Mesenchymal stem cell (in vitro differentiated cells and primary cell): ENCODE results near the gene ALDH7A1.
"Not testable (repeated sequence)": the region's sequence is repeated elsewhere in the genome, so short reads cannot be mapped to it uniquely, and the experiment has no call there.

Source experiments
- DNase-seq: peaks from one replicate; pipeline ENCODE4 v3.0.0-alpha.2; 2013
- H2AFZ ChIP-seq: one replicate; pipeline ENCODE4 v1.6.1; 2013; ENCODE audit warnings: low read depth, mild to moderate bottlenecking, control low read depth, inconsistent platforms, low read length, moderate library complexity
- H2AK5ac ChIP-seq: 2 replicates; pipeline ENCODE4 v1.6.1; 2013; ENCODE audit warnings: low read length, moderate library complexity, mild to moderate bottlenecking, inconsistent platforms; ENCODE audit not compliant: severe bottlenecking
- H2BK120ac ChIP-seq: one replicate; pipeline ENCODE4 v1.6.1; 2013; ENCODE audit warnings: low read depth, mild to moderate bottlenecking, inconsistent platforms, low read length, moderate library complexity
- H2BK12ac ChIP-seq, 2 experiments: one replicate each; pipeline ENCODE4 v1.6.1; 2013; ENCODE audit warnings: inconsistent platforms in 2 of 2, low read length in 2 of 2, mild to moderate bottlenecking in 2 of 2, moderate library complexity in 2 of 2, control low read depth in 1 of 2
- H2BK15ac ChIP-seq: one replicate; pipeline ENCODE4 v1.6.1; 2013; ENCODE audit warnings: mild to moderate bottlenecking, low read depth, inconsistent platforms; ENCODE audit not compliant: poor library complexity, severe bottlenecking
- H2BK5ac ChIP-seq: 2 replicates; pipeline ENCODE4 v1.6.1; 2013; ENCODE audit warnings: low read depth, mild to moderate bottlenecking, low read length, control low read depth, inconsistent platforms; ENCODE audit not compliant: poor library complexity, severe bottlenecking
- H3K14ac ChIP-seq, 2 experiments: one replicate each; pipeline ENCODE4 v1.6.1; 2013; ENCODE audit warnings: inconsistent platforms in 2 of 2, low read length in 2 of 2, control low read depth in 1 of 2, mild to moderate bottlenecking in 1 of 2, moderate library complexity in 1 of 2
- H3K18ac ChIP-seq, 2 experiments: one replicate each; pipeline ENCODE4 v1.6.1; 2013; ENCODE audit warnings: inconsistent platforms in 2 of 2, low read length in 2 of 2, control low read depth in 1 of 2, low read depth in 1 of 2, mild to moderate bottlenecking in 1 of 2
- H3K23ac ChIP-seq, 2 experiments: one replicate each; pipeline ENCODE4 v1.6.1; 2013; ENCODE audit warnings: inconsistent platforms in 2 of 2, low read length in 2 of 2, mild to moderate bottlenecking in 2 of 2, moderate library complexity in 2 of 2, control low read depth in 1 of 2
- H3K27ac ChIP-seq: 2 replicates; pipeline ENCODE4 v1.5.1; 2013; ENCODE audit warnings: mild to moderate bottlenecking, moderate library complexity, low read length, control low read depth, inconsistent platforms; ENCODE audit not compliant: poor library complexity, severe bottlenecking
- H3K27me3 ChIP-seq, 2 experiments: 2 replicates each; pipeline versions ENCODE4 v1.6.1 to v1.7.0; 2013; ENCODE audit warnings: low read length in 2 of 2, mild to moderate bottlenecking in 2 of 2, moderate library complexity in 2 of 2, control low read depth in 1 of 2, inconsistent platforms in 1 of 2; ENCODE audit not compliant: control insufficient read depth in 1 of 2, insufficient read depth in 1 of 2
- H3K36me3 ChIP-seq, 2 experiments: 2 replicates each; pipeline versions ENCODE4 v1.6.1 to v1.7.0; 2013; ENCODE audit warnings: low read length in 2 of 2, control low read depth in 1 of 2, inconsistent platforms in 1 of 2, low read depth in 1 of 2, mild to moderate bottlenecking in 1 of 2; ENCODE audit not compliant: insufficient read depth in 2 of 2, control insufficient read depth in 1 of 2
- H3K4ac ChIP-seq, 2 experiments: one replicate each; pipeline ENCODE4 v1.6.1; 2013; ENCODE audit warnings: inconsistent platforms in 2 of 2, low read length in 2 of 2, mild to moderate bottlenecking in 2 of 2, moderate library complexity in 2 of 2, control low read depth in 1 of 2, low read depth in 1 of 2
- H3K4me1 ChIP-seq: 2 replicates; pipeline ENCODE4 v1.6.1; 2013; ENCODE audit warnings: low read depth, low read length, control low read depth; ENCODE audit not compliant: control insufficient read depth, insufficient read depth
- H3K4me2 ChIP-seq: 2 replicates; pipeline ENCODE4 v1.6.1; 2013; ENCODE audit warnings: low read length, mild to moderate bottlenecking, inconsistent platforms; ENCODE audit not compliant: poor library complexity, severe bottlenecking
- H3K4me3 ChIP-seq, 2 experiments: 2 replicates each; pipeline versions ENCODE4 v1.5.1 to v1.7.0; 2013; ENCODE audit warnings: low read length in 2 of 2, mild to moderate bottlenecking in 2 of 2, control low read depth in 1 of 2, low read depth in 1 of 2; ENCODE audit not compliant: insufficient read depth in 1 of 2
- H3K79me1 ChIP-seq: replicated peaks from 2 replicates; pipeline ENCODE4 v1.6.1; 2013; ENCODE audit warnings: mild to moderate bottlenecking, control low read depth, low read length, inconsistent platforms; ENCODE audit not compliant: poor library complexity, severe bottlenecking
- H3K9ac ChIP-seq: 2 replicates; pipeline ENCODE4 v1.7.0; 2013; ENCODE audit warnings: mild to moderate bottlenecking, low read length, moderate library complexity
- H3K9me3 ChIP-seq: 2 replicates; pipeline ENCODE4 v1.7.0; 2013; ENCODE audit warnings: mild to moderate bottlenecking, low read length; ENCODE audit not compliant: control insufficient read depth
- H4K8ac ChIP-seq: one replicate; pipeline ENCODE4 v1.6.1; 2013; ENCODE audit warnings: inconsistent platforms, mild to moderate bottlenecking, low read length, moderate library complexity
- H4K91ac ChIP-seq: one replicate; pipeline ENCODE4 v1.6.1; 2013; ENCODE audit warnings: mild to moderate bottlenecking, low read length, inconsistent platforms
- WGBS: methylation state at CpG from one replicate; pipeline ENCODE4 v1.1.7; 2013; ENCODE audit warnings: mixed read lengths; 5-methylcytosine and 5-hydroxymethylcytosine counted together

Gene ALDH7A1

GRCh38 chr5:126624534-126624933 lies 29.5 kb upstream of the ALDH7A1 start:
- H3K9me3 ChIP-seq: no peaks in the 10 kb centered on the region
- 0% methylated on average over 2 of the region's 4 CpGs for WGBS
- H2AFZ ChIP-seq: no peak overlapping the region

GRCh38 chr5:126619781-126620180 lies 24.8 kb upstream of the ALDH7A1 start:
- no peak overlapping the region for H4K8ac ChIP-seq
- peaks cover 27 to 55% of the 10 kb centered on the region in 2 experiments for H3K36me3 ChIP-seq
- no peak overlapping the region for H2AK5ac ChIP-seq
- peaks cover 6% of the 10 kb centered on the region for H3K4me1 ChIP-seq
- 95% methylated on average over 2 of the region's 2 CpGs for WGBS
- no peak overlapping the region for H3K4me2 ChIP-seq
- H2AFZ ChIP-seq: no peak overlapping the region
- no peak overlapping the region for H3K23ac ChIP-seq
- no peaks in the 10 kb centered on the region for H3K27me3 ChIP-seq
- no peak overlapping the region for H3K27ac ChIP-seq
- H3K9me3 ChIP-seq: no peaks in the 10 kb centered on the region
- no peak overlapping the region for H3K4me3 ChIP-seq
- H3K18ac ChIP-seq: no peak overlapping the region
- no peak overlapping the region for H3K4ac ChIP-seq
- no peak overlapping the region for H2BK120ac ChIP-seq
- H2BK5ac ChIP-seq: no peak overlapping the region
- H2BK15ac ChIP-seq: no peak overlapping the region
- no peak overlapping the region for H4K91ac ChIP-seq
- no peak overlapping the region for H2BK12ac ChIP-seq
- peaks cover 17% of the 10 kb centered on the region for H3K79me1 ChIP-seq
- DNase-seq: no peak
- no peak overlapping the region for H3K9ac ChIP-seq
- H3K14ac ChIP-seq: no peak overlapping the region

More at GRCh38 chr5:126624534-126624933, 29.5 kb upstream of the ALDH7A1 start:
- DNase-seq: peak; percentile 93
- H3K79me1 ChIP-seq: peaks cover 10% of the 10 kb centered on the region
- H3K14ac ChIP-seq: no peak overlapping the region
- peaks cover 8% of the 10 kb centered on the region for H3K4me1 ChIP-seq
- H3K4me3 ChIP-seq: peak overlapping the region in 1 of 2 experiments; percentile 25
- no peak overlapping the region for H2BK15ac ChIP-seq
- H3K27ac ChIP-seq: peak overlapping the region; percentile 86
- H2AK5ac ChIP-seq: no peak overlapping the region
- H3K4ac ChIP-seq: no peak overlapping the region
- H2BK120ac ChIP-seq: no peak overlapping the region
- no peak overlapping the region for H3K23ac ChIP-seq
- H3K27me3 ChIP-seq: no peaks in the 10 kb centered on the region
- H4K8ac ChIP-seq: no peak overlapping the region
- peak overlapping the region; percentile 90 for H3K9ac ChIP-seq
- no peak overlapping the region for H4K91ac ChIP-seq
- no peak overlapping the region for H3K18ac ChIP-seq
- no peak overlapping the region for H2BK12ac ChIP-seq
- no peak overlapping the region for H3K4me2 ChIP-seq
- H3K36me3 ChIP-seq: peaks cover 20 to 53% of the 10 kb centered on the region in 2 experiments
- no peak overlapping the region for H2BK5ac ChIP-seq

- WGBS: 98% methylated on average over 8 of the region's 8 CpGs
- H2BK12ac ChIP-seq, H4K91ac ChIP-seq, H3K4me2 ChIP-seq, H3K27ac ChIP-seq, H3K4me3 ChIP-seq, H3K27me3 ChIP-seq, H3K23ac ChIP-seq, H3K14ac ChIP-seq, H2BK120ac ChIP-seq, H4K8ac ChIP-seq, H2AK5ac ChIP-seq, H3K9me3 ChIP-seq, H2BK15ac ChIP-seq, H3K18ac ChIP-seq, H3K9ac ChIP-seq, H2BK5ac ChIP-seq, DNase-seq, H2AFZ ChIP-seq, H3K4me1 ChIP-seq, H3K4ac ChIP-seq: not testable (repeated sequence)
- H3K36me3 ChIP-seq: peaks cover 27 to 67% of the 10 kb centered on the region in 2 experiments
- H3K79me1 ChIP-seq: peaks cover 23% of the 10 kb centered on the region
Measured at GRCh38 chr5:126617603-126618002, 22.6 kb upstream of the ALDH7A1 start.

- H3K18ac ChIP-seq: no peak overlapping the region
- H2AK5ac ChIP-seq: no peak overlapping the region
- peaks cover 35 to 69% of the 10 kb centered on the region in 2 experiments for H3K36me3 ChIP-seq
- H3K9ac ChIP-seq: no peak overlapping the region
- H3K4me1 ChIP-seq: peaks cover 4% of the 10 kb centered on the region
- no peak overlapping the region for H2BK5ac ChIP-seq
- no peak for DNase-seq
- peaks cover 25% of the 10 kb centered on the region for H3K79me1 ChIP-seq
- no peak overlapping the region for H3K4ac ChIP-seq
- no peak overlapping the region for H2BK15ac ChIP-seq
- no peak overlapping the region for H3K23ac ChIP-seq
- H3K4me2 ChIP-seq: no peak overlapping the region
- H3K9me3 ChIP-seq: no peaks in the 10 kb centered on the region
- 100% methylated on average over 1 of the region's 4 CpGs for WGBS
- no peak overlapping the region for H2AFZ ChIP-seq
- H4K8ac ChIP-seq: no peak overlapping the region
- no peaks in the 10 kb centered on the region for H3K27me3 ChIP-seq
- H2BK12ac ChIP-seq: no peak overlapping the region
- no peak overlapping the region for H3K27ac ChIP-seq
- H4K91ac ChIP-seq: no peak overlapping the region
- no peak overlapping the region for H3K4me3 ChIP-seq
- H2BK120ac ChIP-seq: no peak overlapping the region
- no peak overlapping the region for H3K14ac ChIP-seq
Measured at GRCh38 chr5:126615286-126615685, 20.3 kb upstream of the ALDH7A1 start.
